ENCODE data around the gene LYRM2.
A peak's percentile ranks its signal among the peaks of the same experiment; 100 is the strongest.
"Not testable (repeated sequence)": the region's sequence is repeated elsewhere in the genome, so short reads cannot be mapped to it uniquely, and the experiment has no call there.

Gene LYRM2

GRCh38 chr6:89640804-89641203 lies 2.3 kb upstream of the LYRM2 start:
- no peak overlapping the region for H2BK12ac ChIP-seq (ENCODE audit: low read length)
- no peak overlapping the region for H4K8ac ChIP-seq (ENCODE audit: low read depth, low read length)
- H2AFZ ChIP-seq (ENCODE audit: low read length) = no peak overlapping the region
- H3K4me3 ChIP-seq (ENCODE audit: low read length in 2 of 2) = no peak overlapping the region
- no CpG with 5 or more reads among the region's 4 CpGs for WGBS, 2 donors (ENCODE audit: extremely low coverage in 2 of 2, insufficient read length in 2 of 2, insufficient replicate concordance in 1 of 2)
- no peak overlapping the region for H3K18ac ChIP-seq (ENCODE audit: low read length)
- no peak overlapping the region for H2BK15ac ChIP-seq (ENCODE audit: low read length)
- H2AK5ac ChIP-seq (ENCODE audit: low read depth, low read length) = no peak overlapping the region
- no peak overlapping the region for H3K4me2 ChIP-seq (ENCODE audit: insufficient read depth, low read length, poor library complexity, severe bottlenecking)
- no peak for DNase-seq (ENCODE audit: low spot score)
- peaks cover 6 to 66% of the 10 kb centered on the region in 2 donors for H3K36me3 ChIP-seq (replicated peaks in 1 of 2; ENCODE audit: control insufficient read depth in 2 of 2, insufficient read depth in 2 of 2, low read length in 2 of 2)
- H3K79me1 ChIP-seq (ENCODE audit: low read depth, low read length) = no peaks in the 10 kb centered on the region
- no peaks in the 10 kb centered on the region for H3K27me3 ChIP-seq (ENCODE audit: control insufficient read depth in 3 of 3, insufficient read depth in 3 of 3, low read depth in 1 of 3, low read length in 3 of 3)
- H3K14ac ChIP-seq (ENCODE audit: low read length) = no peak overlapping the region
- no peak overlapping the region for H2BK5ac ChIP-seq (ENCODE audit: low read length)
- no peak overlapping the region for H3K4ac ChIP-seq (ENCODE audit: low read length)
- no peak overlapping the region for H3K9ac ChIP-seq (ENCODE audit: low read depth, low read length, poor library complexity)
- H3K23ac ChIP-seq (ENCODE audit: low read depth, low read length, poor library complexity) = no peak overlapping the region
- no peak overlapping the region for H4K91ac ChIP-seq (ENCODE audit: low read depth, low read length, poor library complexity)
- no peak overlapping the region for H3K27ac ChIP-seq (replicated peaks; ENCODE audit: low read length)
- peaks cover 10 to 12% of the 10 kb centered on the region in 2 donors for H3K4me1 ChIP-seq (ENCODE audit: control insufficient read depth in 2 of 2, insufficient read depth in 1 of 2, low read depth in 1 of 2, low read length in 2 of 2)
- no peaks in the 10 kb centered on the region for H3K9me3 ChIP-seq (replicated peaks in 1 of 2; ENCODE audit: control insufficient read depth in 2 of 2, insufficient read depth in 1 of 2, low read depth in 1 of 2, low read length in 2 of 2)
- no peak overlapping the region for H2BK120ac ChIP-seq (ENCODE audit: low read depth, low read length)

- H2AK5ac ChIP-seq (ENCODE audit: low read depth, low read length) = no peak overlapping the region
- no peak overlapping the region for H4K91ac ChIP-seq (ENCODE audit: low read depth, low read length, poor library complexity)
- H2BK15ac ChIP-seq (ENCODE audit: low read length) = no peak overlapping the region
- H3K9me3 ChIP-seq (replicated peaks in 1 of 2; ENCODE audit: control insufficient read depth in 2 of 2, insufficient read depth in 1 of 2, low read depth in 1 of 2, low read length in 2 of 2) = no peaks in the 10 kb centered on the region
- no peak overlapping the region for H3K18ac ChIP-seq (ENCODE audit: low read length)
- H2AFZ ChIP-seq (ENCODE audit: low read length) = peak overlapping the region; percentile 97
- no peaks in the 10 kb centered on the region for H3K79me1 ChIP-seq (ENCODE audit: low read depth, low read length)
- no peak overlapping the region for H3K4ac ChIP-seq (ENCODE audit: low read length)
- H3K36me3 ChIP-seq (replicated peaks in 1 of 2; ENCODE audit: control insufficient read depth in 2 of 2, insufficient read depth in 2 of 2, low read length in 2 of 2) = peaks cover 3 to 64% of the 10 kb centered on the region in 2 donors
- no peak overlapping the region for H2BK12ac ChIP-seq (ENCODE audit: low read length)
- H3K4me3 ChIP-seq (ENCODE audit: low read length in 2 of 2) = peak overlapping the region; percentile 75 to 86
- H4K8ac ChIP-seq (ENCODE audit: low read depth, low read length) = no peak overlapping the region
- peak overlapping the region; percentile 38 for H3K9ac ChIP-seq (ENCODE audit: low read depth, low read length, poor library complexity)
- H2BK120ac ChIP-seq (ENCODE audit: low read depth, low read length) = no peak overlapping the region
- peak overlapping the region; percentile 91 for H3K27ac ChIP-seq (replicated peaks; ENCODE audit: low read length)
- no CpG with 5 or more reads among the region's 7 CpGs for WGBS, 2 donors (ENCODE audit: extremely low coverage in 2 of 2, insufficient read length in 2 of 2, insufficient replicate concordance in 1 of 2)
- peaks cover 5 to 7% of the 10 kb centered on the region in 2 donors for H3K4me1 ChIP-seq (ENCODE audit: control insufficient read depth in 2 of 2, insufficient read depth in 1 of 2, low read depth in 1 of 2, low read length in 2 of 2)
- no peak overlapping the region for H3K23ac ChIP-seq (ENCODE audit: low read depth, low read length, poor library complexity)
- no peak for DNase-seq (ENCODE audit: low spot score)
- peak overlapping the region; percentile 80 for H3K4me2 ChIP-seq (ENCODE audit: insufficient read depth, low read length, poor library complexity, severe bottlenecking)
- H3K27me3 ChIP-seq (ENCODE audit: control insufficient read depth in 3 of 3, insufficient read depth in 3 of 3, low read depth in 1 of 3, low read length in 3 of 3) = no peaks in the 10 kb centered on the region
- no peak overlapping the region for H3K14ac ChIP-seq (ENCODE audit: low read length)
- no peak overlapping the region for H2BK5ac ChIP-seq (ENCODE audit: low read length)
Measured at GRCh38 chr6:89637960-89638319, 607 bp downstream of the LYRM2 start.

GRCh38 chr6:89636412-89636811 lies 2.1 kb downstream of the LYRM2 start:
- not testable (repeated sequence) for H3K4me2 ChIP-seq (ENCODE audit: insufficient read depth, low read length, poor library complexity, severe bottlenecking); H2BK15ac ChIP-seq (ENCODE audit: low read length); H3K79me1 ChIP-seq (ENCODE audit: low read depth, low read length); DNase-seq (ENCODE audit: low spot score); H2AFZ ChIP-seq (ENCODE audit: low read length); H2BK12ac ChIP-seq (ENCODE audit: low read length); H2BK5ac ChIP-seq (ENCODE audit: low read length); H2AK5ac ChIP-seq (ENCODE audit: low read depth, low read length); H3K18ac ChIP-seq (ENCODE audit: low read length); H4K91ac ChIP-seq (ENCODE audit: low read depth, low read length, poor library complexity); H3K4ac ChIP-seq (ENCODE audit: low read length); H3K14ac ChIP-seq (ENCODE audit: low read length); H3K9ac ChIP-seq (ENCODE audit: low read depth, low read length, poor library complexity); H3K27ac ChIP-seq (replicated peaks; ENCODE audit: low read length); H3K23ac ChIP-seq (ENCODE audit: low read depth, low read length, poor library complexity); H2BK120ac ChIP-seq (ENCODE audit: low read depth, low read length); H3K4me3 ChIP-seq (ENCODE audit: low read length in 2 of 2); H4K8ac ChIP-seq (ENCODE audit: low read depth, low read length); H3K9me3 ChIP-seq (replicated peaks in 1 of 2; ENCODE audit: control insufficient read depth in 2 of 2, insufficient read depth in 1 of 2, low read depth in 1 of 2, low read length in 2 of 2); H3K27me3 ChIP-seq (ENCODE audit: control insufficient read depth in 3 of 3, insufficient read depth in 3 of 3, low read depth in 1 of 3, low read length in 3 of 3); H3K4me1 ChIP-seq (ENCODE audit: control insufficient read depth in 2 of 2, insufficient read depth in 1 of 2, low read depth in 1 of 2, low read length in 2 of 2)
- WGBS, 2 donors (ENCODE audit: extremely low coverage in 2 of 2, insufficient read length in 2 of 2, insufficient replicate concordance in 1 of 2) = no CpG with 5 or more reads among the region's 3 CpGs
- peaks cover 3 to 66% of the 10 kb centered on the region in 2 donors for H3K36me3 ChIP-seq (replicated peaks in 1 of 2; ENCODE audit: control insufficient read depth in 2 of 2, insufficient read depth in 2 of 2, low read length in 2 of 2)

- no peak overlapping the region for H3K4me2 ChIP-seq (ENCODE audit: insufficient read depth, low read length, poor library complexity, severe bottlenecking)
- no peak overlapping the region for H2BK120ac ChIP-seq (ENCODE audit: low read depth, low read length)
- H3K23ac ChIP-seq (ENCODE audit: low read depth, low read length, poor library complexity) = no peak overlapping the region
- peak overlapping the region; percentile 3 for H3K14ac ChIP-seq (ENCODE audit: low read length)
- no peak overlapping the region for H4K91ac ChIP-seq (ENCODE audit: low read depth, low read length, poor library complexity)
- H3K18ac ChIP-seq (ENCODE audit: low read length) = no peak overlapping the region
- no peak for DNase-seq (ENCODE audit: low spot score)
- peak overlapping the region; percentile 92 for H4K8ac ChIP-seq (ENCODE audit: low read depth, low read length)
- no peak overlapping the region for H2AFZ ChIP-seq (ENCODE audit: low read length)
- H2BK5ac ChIP-seq (ENCODE audit: low read length) = no peak overlapping the region
- peaks cover 5 to 93% of the 10 kb centered on the region in 2 donors for H3K36me3 ChIP-seq (replicated peaks in 1 of 2; ENCODE audit: control insufficient read depth in 2 of 2, insufficient read depth in 2 of 2, low read length in 2 of 2)
- no CpG with 5 or more reads among the region's 9 CpGs for WGBS, 2 donors (ENCODE audit: extremely low coverage in 2 of 2, insufficient read length in 2 of 2, insufficient replicate concordance in 1 of 2)
- H3K27me3 ChIP-seq (ENCODE audit: control insufficient read depth in 3 of 3, insufficient read depth in 3 of 3, low read depth in 1 of 3, low read length in 3 of 3) = no peaks in the 10 kb centered on the region
- H3K79me1 ChIP-seq (ENCODE audit: low read depth, low read length) = no peaks in the 10 kb centered on the region
- no peak overlapping the region for H2BK12ac ChIP-seq (ENCODE audit: low read length)
- H3K4me3 ChIP-seq (ENCODE audit: low read length in 2 of 2) = peak overlapping the region in 1 of 2 donors; percentile 24
- no peak overlapping the region for H2BK15ac ChIP-seq (ENCODE audit: low read length)
- no peak overlapping the region for H3K27ac ChIP-seq (replicated peaks; ENCODE audit: low read length)
- no peak overlapping the region for H3K4ac ChIP-seq (ENCODE audit: low read length)
- no peaks in the 10 kb centered on the region for H3K9me3 ChIP-seq (replicated peaks in 1 of 2; ENCODE audit: control insufficient read depth in 2 of 2, insufficient read depth in 1 of 2, low read depth in 1 of 2, low read length in 2 of 2)
- H2AK5ac ChIP-seq (ENCODE audit: low read depth, low read length) = no peak overlapping the region
- no peak overlapping the region for H3K9ac ChIP-seq (ENCODE audit: low read depth, low read length, poor library complexity)
- H3K4me1 ChIP-seq (ENCODE audit: control insufficient read depth in 2 of 2, insufficient read depth in 1 of 2, low read depth in 1 of 2, low read length in 2 of 2) = no peaks in the 10 kb centered on the region
Measured at GRCh38 chr6:89630488-89630887, 8.1 kb downstream of the LYRM2 start.
